ENCODE data around the gene DDX55. TPM values are rescaled to one million over a fixed set of nuclear protein-coding genes. Genes with fewer than 3 reads are reported as not detected.
A peak's percentile ranks its signal among the peaks of the same experiment; 100 is the strongest.

The DDX55 gene
- total RNA-seq, 3 donors from 2014 or later (not counting 1 experiment from before 2014, with no cell fraction given) = 25.9 to 42.7 (median 41.5) TPM

DNA sequence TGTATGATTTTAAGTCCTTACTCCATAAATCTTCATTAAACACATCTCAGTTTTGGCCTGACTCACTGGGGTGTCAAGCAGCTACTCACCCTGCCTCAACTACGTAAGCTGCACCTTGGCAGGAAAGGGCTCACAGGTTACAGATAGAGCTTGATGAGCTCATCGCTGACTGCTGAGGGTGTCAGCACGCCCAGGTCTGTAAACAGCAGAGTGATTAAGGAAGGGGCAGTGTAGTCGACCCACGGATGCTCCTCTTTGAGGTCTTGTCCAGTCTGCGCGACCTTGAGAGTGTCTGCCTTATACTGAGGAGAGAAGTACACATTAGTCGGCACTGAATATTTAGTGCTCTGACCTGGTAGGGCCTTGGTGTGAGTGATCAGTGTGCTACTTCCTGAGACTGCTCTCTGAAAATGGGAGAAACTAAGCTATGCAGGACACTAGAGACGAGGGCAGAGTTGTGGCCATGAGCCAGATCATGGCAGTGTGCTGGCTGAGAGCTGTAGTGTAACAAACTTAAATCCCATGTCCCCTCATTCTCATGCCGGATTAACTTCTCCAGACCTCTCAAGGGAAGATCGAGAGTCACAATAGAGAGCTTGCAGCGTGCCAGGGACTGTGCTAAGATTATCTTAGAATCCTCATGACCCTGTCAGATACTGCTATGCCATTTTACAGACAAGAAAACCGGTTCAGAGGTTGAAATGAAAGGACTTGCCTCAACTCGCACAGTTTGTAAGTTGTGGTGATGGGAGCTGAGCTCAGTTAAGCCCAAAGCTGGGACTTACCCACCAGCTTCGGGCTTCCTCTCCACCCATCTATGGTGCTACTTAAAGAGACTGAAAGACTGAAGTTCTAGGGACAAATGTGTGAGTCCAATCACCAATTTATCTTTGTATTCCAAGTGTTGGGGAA lies 20.0 kb downstream of the DDX55 start:
- no peaks in the 10 kb centered on the region for H3K4me1 ChIP-seq (ENCODE audit: control insufficient read depth, insufficient read depth, low read length)
- no peaks in the 10 kb centered on the region for H3K27me3 ChIP-seq (ENCODE audit: control insufficient read depth, insufficient read depth, low read length)
- Mint-ChIP-seq H3K27me3 (ENCODE audit: low read depth in 2 of 2) (no peaks in the 10 kb centered on the region), H3K4me1 (peaks cover 0 to 5% of the 10 kb centered on the region in 2 donors), H3K4me3 (no peak overlapping the region), H3K9me3 (no peaks in the 10 kb centered on the region), H3K36me3 (peaks cover 20% of the 10 kb centered on the region), H3K27ac (peak overlapping the region; percentile 14 to 43)
- H3K36me3 ChIP-seq (ENCODE audit: control insufficient read depth, insufficient read depth, low read length) = peaks cover 72% of the 10 kb centered on the region
- DNase-seq = no peak
- TF ChIP-seq, protein P1, sequence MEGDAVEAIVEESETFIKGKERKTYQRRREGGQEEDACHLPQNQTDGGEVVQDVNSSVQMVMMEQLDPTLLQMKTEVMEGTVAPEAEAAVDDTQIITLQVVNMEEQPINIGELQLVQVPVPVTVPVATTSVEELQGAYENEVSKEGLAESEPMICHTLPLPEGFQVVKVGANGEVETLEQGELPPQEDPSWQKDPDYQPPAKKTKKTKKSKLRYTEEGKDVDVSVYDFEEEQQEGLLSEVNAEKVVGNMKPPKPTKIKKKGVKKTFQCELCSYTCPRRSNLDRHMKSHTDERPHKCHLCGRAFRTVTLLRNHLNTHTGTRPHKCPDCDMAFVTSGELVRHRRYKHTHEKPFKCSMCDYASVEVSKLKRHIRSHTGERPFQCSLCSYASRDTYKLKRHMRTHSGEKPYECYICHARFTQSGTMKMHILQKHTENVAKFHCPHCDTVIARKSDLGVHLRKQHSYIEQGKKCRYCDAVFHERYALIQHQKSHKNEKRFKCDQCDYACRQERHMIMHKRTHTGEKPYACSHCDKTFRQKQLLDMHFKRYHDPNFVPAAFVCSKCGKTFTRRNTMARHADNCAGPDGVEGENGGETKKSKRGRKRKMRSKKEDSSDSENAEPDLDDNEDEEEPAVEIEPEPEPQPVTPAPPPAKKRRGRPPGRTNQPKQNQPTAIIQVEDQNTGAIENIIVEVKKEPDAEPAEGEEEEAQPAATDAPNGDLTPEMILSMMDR (IDR thresholded peaks at IDR 0.05) = no peak
- ATAC-seq = no peak
- WGBS (ENCODE audit: insufficient coverage) = 95% methylated on average over 14 of the region's 15 CpGs
- no peak overlapping the region for H3K27ac ChIP-seq (ENCODE audit: low read length)
- H3K4me3 ChIP-seq (ENCODE audit: low read length) = no peak overlapping the region
- intact Hi-C loops (cut with micrococcal nuclease) = no loop called here
- no peaks in the 10 kb centered on the region for H3K9me3 ChIP-seq (ENCODE audit: control insufficient read depth, insufficient read depth, low read length)

GRCh38 chr12:123633379-123634141 lies 31.7 kb downstream of the DDX55 start, which contains the start of the genes EIF2B1 and GTF2H3:
TSS of gene EIF2B1 (minus strand) at chr12:123633686. CDS start at chr12:123633557, 129 bp downstream.
TSS of gene GTF2H3 (plus strand) at chr12:123633829. CDS start at chr12:123633860, 31 bp downstream.
- 0% methylated on average over 52 of the region's 52 CpGs for WGBS (ENCODE audit: insufficient coverage)
- peak; percentile 93 to 98 (median 98) for ATAC-seq
- TF ChIP-seq, protein P1 (IDR thresholded peaks at IDR 0.05) = no peak

DNA sequence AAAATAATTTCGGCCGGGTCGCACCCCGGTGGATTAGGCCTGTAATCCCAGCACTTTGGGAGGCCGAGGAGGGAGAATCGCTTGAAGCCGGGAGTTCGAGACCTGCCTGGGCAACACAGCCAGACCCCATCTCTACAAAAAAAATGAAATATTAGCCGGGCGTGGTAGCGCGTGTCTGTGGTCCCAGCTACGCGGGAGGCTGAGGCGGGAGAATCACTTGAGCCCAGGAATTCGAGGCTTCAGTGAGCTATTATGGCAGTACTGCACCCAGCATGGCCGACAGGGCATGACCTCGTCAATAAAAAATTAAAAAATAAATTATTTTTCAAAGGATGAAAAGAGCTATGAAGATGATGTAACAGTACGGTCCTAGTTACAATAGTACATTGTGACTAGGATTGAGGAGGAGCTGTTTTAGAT lies 32.3 kb downstream of the DDX55 start:
- DNase-seq = peak in 1 of 2 donors; percentile 9
- 23% methylated on average over 19 of the region's 19 CpGs for WGBS (ENCODE audit: insufficient coverage)

More at GRCh38 chr12:123633379-123634141, 31.7 kb downstream of the DDX55 start, which contains the start of the genes EIF2B1 and GTF2H3:
- H3K4me1 Mint-ChIP-seq = peaks cover 26 to 28% of the 10 kb centered on the region in 2 donors
- Histone ChIP-seq H3K9me3 (ENCODE audit: control insufficient read depth, insufficient read depth, low read length) (no peaks in the 10 kb centered on the region), H3K36me3 (ENCODE audit: control insufficient read depth, insufficient read depth, low read length) (peaks cover 22% of the 10 kb centered on the region), H3K27ac (ENCODE audit: low read length) (peak within 1 kb of the TSS; percentile 88), H3K4me1 (ENCODE audit: control insufficient read depth, insufficient read depth, low read length) (peaks cover 20% of the 10 kb centered on the region), H3K27me3 (ENCODE audit: control insufficient read depth, insufficient read depth, low read length) (no peaks in the 10 kb centered on the region), H3K4me3 (ENCODE audit: low read length) (peak within 1 kb of the TSS; percentile 97)
- intact Hi-C loops (cut with micrococcal nuclease) = loop anchor here (1.0 kb wide), 2 partner anchors 49 to 175 kb away; partner anchors contain the start of genes SNRNP35 and TMED2
- H3K4me3 Mint-ChIP-seq = peak within 1 kb of the TSS; percentile 97
- H3K9me3 Mint-ChIP-seq = no peaks in the 10 kb centered on the region
- H3K36me3 Mint-ChIP-seq = peaks cover 8% of the 10 kb centered on the region
- H3K27me3 Mint-ChIP-seq (ENCODE audit: low read depth in 2 of 2) = no peaks in the 10 kb centered on the region
- peak within 1 kb of the TSS; percentile 98 for H3K27ac Mint-ChIP-seq
- peak; percentile 96 to 98 for DNase-seq

More for the DNA sequence above, 32.3 kb downstream of the DDX55 start:
- H3K4me3 ChIP-seq (ENCODE audit: low read length) = peak overlapping the region; percentile 97
- H3K36me3 Mint-ChIP-seq = peaks cover 8% of the 10 kb centered on the region
- H3K4me1 Mint-ChIP-seq = peaks cover 26 to 28% of the 10 kb centered on the region in 2 donors
- H3K27ac Mint-ChIP-seq = peak overlapping the region; percentile 98
- no peaks in the 10 kb centered on the region for H3K27me3 Mint-ChIP-seq (ENCODE audit: low read depth in 2 of 2)
- H3K4me3 Mint-ChIP-seq = peak overlapping the region; percentile 97
- H3K9me3 Mint-ChIP-seq = no peaks in the 10 kb centered on the region
- H3K4me1 ChIP-seq (ENCODE audit: control insufficient read depth, insufficient read depth, low read length) = peaks cover 20% of the 10 kb centered on the region
- H3K27me3 ChIP-seq (ENCODE audit: control insufficient read depth, insufficient read depth, low read length) = no peaks in the 10 kb centered on the region
- no peaks in the 10 kb centered on the region for H3K9me3 ChIP-seq (ENCODE audit: control insufficient read depth, insufficient read depth, low read length)
- no peak for ATAC-seq
- peaks cover 18% of the 10 kb centered on the region for H3K36me3 ChIP-seq (ENCODE audit: control insufficient read depth, insufficient read depth, low read length)
- TF ChIP-seq, protein P1 (IDR thresholded peaks at IDR 0.05) = no peak
- H3K27ac ChIP-seq (ENCODE audit: low read length) = peak overlapping the region; percentile 88
- intact Hi-C loops (cut with micrococcal nuclease) = no loop called here
